AG10803 (cell line): ENCODE measurements around the gene RCOR3.
A peak's percentile ranks its signal among the peaks of the same experiment; 100 is the strongest.
"Not testable (repeated sequence)": the region's sequence is repeated elsewhere in the genome, so short reads cannot be mapped to it uniquely, and the experiment has no call there.

ENCODE experiments used
- DNase-seq: peaks from one replicate; pipeline ENCODE4 v3.0.0; 2010; ENCODE audit warnings: low read depth
- H3K4me3 ChIP-seq: 2 replicates; pipeline ENCODE4 v1.5.1; 2011; ENCODE audit warnings: mild to moderate bottlenecking, low read length, control low read depth
- CTCF ChIP-seq: conservative IDR thresholded peaks from 2 replicates; pipeline ENCODE4 v1.5.1; 2011; ENCODE audit warnings: mild to moderate bottlenecking, low read length, control low read depth, inconsistent platforms

The RCOR3 gene

GRCh38 chr1:211296396-211296795, 37.2 kb downstream of the RCOR3 start:
- no peak overlapping the region for H3K4me3 ChIP-seq
- TF ChIP-seq CTCF: no peak
- DNase-seq: no peak

GRCh38 chr1:211305044-211305443, 45.9 kb downstream of the RCOR3 start:
- TF ChIP-seq CTCF: no peak
- no peak overlapping the region for H3K4me3 ChIP-seq
- DNase-seq: peak; percentile 42

- no peak for DNase-seq
- no peak overlapping the region for H3K4me3 ChIP-seq
- TF ChIP-seq CTCF: no peak
These were observed 50.5 kb downstream of the RCOR3 start for GRCh38 chr1:211309617-211310016.

- H3K4me3 ChIP-seq: no peak overlapping the region
- DNase-seq: no peak
- TF ChIP-seq CTCF: no peak
These were observed 54.2 kb downstream of the RCOR3 start for GRCh38 chr1:211313392-211313791.

GRCh38 chr1:211318576-211319280, 59.6 kb downstream of the RCOR3 start:
- DNase-seq: no peak
- no peak overlapping the region for H3K4me3 ChIP-seq
- no peak for TF ChIP-seq CTCF

- no peak overlapping the region for H3K4me3 ChIP-seq
- no peak for TF ChIP-seq CTCF
- DNase-seq: no peak
These were observed 60.7 kb downstream of the RCOR3 start for GRCh38 chr1:211319892-211320291.

- no peak for DNase-seq
- TF ChIP-seq CTCF: no peak
- H3K4me3 ChIP-seq: no peak overlapping the region
These were observed 61.8 kb downstream of the RCOR3 start for GRCh38 chr1:211320980-211321379.

- DNase-seq: not testable (repeated sequence)
These were observed 62.5 kb downstream of the RCOR3 start for GRCh38 chr1:211321646-211322045.

More at GRCh38 chr1:211321646-211322045, 62.5 kb downstream of the RCOR3 start:
- H3K4me3 ChIP-seq: not testable (repeated sequence)
